Measurements from ENCODE around the gene GPR37. TPM values are rescaled to one million over a fixed set of nuclear protein-coding genes. Genes with fewer than 3 reads are reported as not detected.

The GPR37 gene, protein sequence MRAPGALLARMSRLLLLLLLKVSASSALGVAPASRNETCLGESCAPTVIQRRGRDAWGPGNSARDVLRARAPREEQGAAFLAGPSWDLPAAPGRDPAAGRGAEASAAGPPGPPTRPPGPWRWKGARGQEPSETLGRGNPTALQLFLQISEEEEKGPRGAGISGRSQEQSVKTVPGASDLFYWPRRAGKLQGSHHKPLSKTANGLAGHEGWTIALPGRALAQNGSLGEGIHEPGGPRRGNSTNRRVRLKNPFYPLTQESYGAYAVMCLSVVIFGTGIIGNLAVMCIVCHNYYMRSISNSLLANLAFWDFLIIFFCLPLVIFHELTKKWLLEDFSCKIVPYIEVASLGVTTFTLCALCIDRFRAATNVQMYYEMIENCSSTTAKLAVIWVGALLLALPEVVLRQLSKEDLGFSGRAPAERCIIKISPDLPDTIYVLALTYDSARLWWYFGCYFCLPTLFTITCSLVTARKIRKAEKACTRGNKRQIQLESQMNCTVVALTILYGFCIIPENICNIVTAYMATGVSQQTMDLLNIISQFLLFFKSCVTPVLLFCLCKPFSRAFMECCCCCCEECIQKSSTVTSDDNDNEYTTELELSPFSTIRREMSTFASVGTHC
- total RNA-seq: 0.23 TPM in 1 of 2 replicates, not detected in the other

GRCh38 chr7:124765401-124766352 lies at the start of gene GPR37:
Gene GPR37 (minus strand): TSS chr7:124765792. CDS start chr7:124764976, 816 bp downstream.

Other genes starting within 250 kb of the GPR37 start
- gene POT1, start 164.0 kb upstream of the GPR37 start, total RNA-seq: 19.1 and 27.3 TPM in 2 replicates